ENCODE results near the gene MS4A6A. TPM values are rescaled to one million over a fixed set of nuclear protein-coding genes. Genes with fewer than 3 reads are reported as not detected.
"Not testable (repeated sequence)": the region's sequence is repeated elsewhere in the genome, so short reads cannot be mapped to it uniquely, and the experiment has no call there.

Gene MS4A6A
- not detected in 2 replicates for polyA plus RNA-seq (2014; cell fraction: cytosol; rRNA removed)
- polyA plus RNA-seq (2014; cell fraction: nucleus; rRNA removed) = not detected in 2 replicates

GRCh38 chr11:60182541-60183330 is at the start of gene MS4A6A:
TSS of gene MS4A6A (minus strand) at chr11:60183083. CDS start at chr11:60181727, 1,356 bp downstream.
- no peak for DNase-seq (ENCODE audit: low spot score)

GRCh38 chr11:60230681-60231080 is 47.8 kb upstream of the MS4A6A start:
- DNase-seq (ENCODE audit: low spot score) = no peak

GRCh38 chr11:60222141-60222540 is 39.3 kb upstream of the MS4A6A start:
- no peak for DNase-seq (ENCODE audit: low spot score)

- DNase-seq (ENCODE audit: low spot score) = no peak
Measured at GRCh38 chr11:60221692-60222091, 38.8 kb upstream of the MS4A6A start.

GRCh38 chr11:60221181-60221580 is 38.3 kb upstream of the MS4A6A start:
- DNase-seq (ENCODE audit: low spot score) = no peak

- DNase-seq (ENCODE audit: low spot score) = no peak
Measured at GRCh38 chr11:60214386-60214785, 31.5 kb upstream of the MS4A6A start.

GRCh38 chr11:60211206-60211605 is 28.3 kb upstream of the MS4A6A start:
- DNase-seq (ENCODE audit: low spot score) = no peak

GRCh38 chr11:60209977-60210376 is 27.1 kb upstream of the MS4A6A start:
- DNase-seq (ENCODE audit: low spot score) = no peak

- DNase-seq (ENCODE audit: low spot score) = no peak
Measured at GRCh38 chr11:60208951-60209350, 26.1 kb upstream of the MS4A6A start.

- DNase-seq (ENCODE audit: low spot score) = no peak
Measured at GRCh38 chr11:60208146-60208895, 25.4 kb upstream of the MS4A6A start.

- no peak for DNase-seq (ENCODE audit: low spot score)
Measured at GRCh38 chr11:60206616-60207015, 23.7 kb upstream of the MS4A6A start.

GRCh38 chr11:60204922-60205321 is 22.0 kb upstream of the MS4A6A start:
- DNase-seq (ENCODE audit: low spot score) = no peak

- DNase-seq (ENCODE audit: low spot score) = not testable (repeated sequence)
Measured at GRCh38 chr11:60201334-60201733, 18.5 kb upstream of the MS4A6A start.

GRCh38 chr11:60197442-60197841 is 14.6 kb upstream of the MS4A6A start:
- DNase-seq (ENCODE audit: low spot score) = no peak

- DNase-seq (ENCODE audit: low spot score) = no peak
Measured at GRCh38 chr11:60195923-60196368, 13.1 kb upstream of the MS4A6A start.

GRCh38 chr11:60194511-60194910 is 11.6 kb upstream of the MS4A6A start:
- no peak for DNase-seq (ENCODE audit: low spot score)

- DNase-seq (ENCODE audit: low spot score) = peak; percentile 49
Measured at GRCh38 chr11:60193687-60194433, 11.0 kb upstream of the MS4A6A start.

GRCh38 chr11:60192564-60192963 is 9.7 kb upstream of the MS4A6A start:
- not testable (repeated sequence) for DNase-seq (ENCODE audit: low spot score)

GRCh38 chr11:60188481-60188880 is 5.6 kb upstream of the MS4A6A start:
- DNase-seq (ENCODE audit: low spot score) = not testable (repeated sequence)

- not testable (repeated sequence) for DNase-seq (ENCODE audit: low spot score)
Measured at GRCh38 chr11:60186128-60186527, 3.2 kb upstream of the MS4A6A start.

GRCh38 chr11:60185512-60185827 is 2.6 kb upstream of the MS4A6A start:
- not testable (repeated sequence) for DNase-seq (ENCODE audit: low spot score)

Data from SK-N-DZ (cell line).